H1 (cell line): ENCODE results near the gene NCK2. TPM values are rescaled to one million over a fixed set of nuclear protein-coding genes. Genes with fewer than 3 reads are reported as not detected.

Experiments used
- CTCF ChIA-PET: fragments of 300-600 bp; sonication (Branson Sonifier 250); formaldehyde crosslinking; loops from one replicate; lab custom pipeline; 2021; ENCODE audit not compliant: partially characterized antibody; lab: Charles Lee
- POLR2A ChIA-PET: fragments of 300-600 bp; sonication (Branson Sonifier 250); formaldehyde crosslinking; loops from one replicate; lab custom pipeline; 2021; ENCODE audit warnings: inconsistent platforms; ENCODE audit not compliant: partially characterized antibody; lab: Charles Lee
- DNase-seq, 2 experiments: peaks; one replicate each; pipeline versions ENCODE4 v3.0.0 to v3.0.0-alpha.2; 2010 to 2022; ENCODE audit warnings: low spot score in 2 of 2, low read depth in 1 of 2, mixed read lengths in 1 of 2
- FAIRE-seq: peaks from 2 replicates; lab custom pipeline; 2011; peaks lifted over from hg19 to GRCh38; lab: Jason Lieb, UNC
- H2AFZ ChIP-seq: 2 replicates; pipeline ENCODE4 v1.8.1; 2012; ENCODE audit warnings: low read length, inconsistent platforms
- H2AK5ac ChIP-seq: 2 replicates; pipeline ENCODE4 v1.6.1; 2013; ENCODE audit warnings: low read depth, low read length
- H2BK120ac ChIP-seq: replicated peaks from 2 replicates; pipeline ENCODE3; 2013; ENCODE audit warnings: low read depth, low read length, inconsistent platforms
- H2BK12ac ChIP-seq: 2 replicates; pipeline ENCODE4 v1.6.1; 2013; ENCODE audit warnings: low read depth, low read length
- H2BK15ac ChIP-seq: 2 replicates; pipeline ENCODE4 v1.6.1; 2013; ENCODE audit warnings: low read length
- H2BK20ac ChIP-seq: 2 replicates; pipeline ENCODE4 v1.6.1; 2013; ENCODE audit warnings: low read length
- H2BK5ac ChIP-seq: 2 replicates; pipeline ENCODE4 v1.6.1; 2013; ENCODE audit warnings: low read depth, low read length
- H3K14ac ChIP-seq: 2 replicates; pipeline ENCODE4 v1.6.1; 2013; ENCODE audit warnings: inconsistent platforms; ENCODE audit not compliant: insufficient read length
- H3K18ac ChIP-seq: 2 replicates; pipeline ENCODE4 v1.6.1; 2013; ENCODE audit warnings: low read length; ENCODE audit errors: extremely low read depth
- H3K23ac ChIP-seq: 2 replicates; pipeline ENCODE4 v1.6.1; 2013; ENCODE audit warnings: inconsistent platforms; ENCODE audit not compliant: insufficient read length
- H3K23me2 ChIP-seq: 2 replicates; pipeline ENCODE4 v1.6.1; 2013; ENCODE audit warnings: low read depth, low read length
- H3K27ac ChIP-seq: 2 replicates; pipeline ENCODE4 v1.6.1; 2011; ENCODE audit warnings: low read depth, low read length, inconsistent platforms
- H3K27me3 ChIP-seq, 4 experiments: replicated peaks in 1 of 4; 1 replicate in 1 of 4; 2 replicates in 3 of 4; pipeline versions ENCODE4 v1.6.1 to v1.8.1; 2011 to 2013; ENCODE audit warnings: low read length in 3 of 4, mild to moderate bottlenecking in 3 of 4, inconsistent platforms in 2 of 4, mixed read lengths in 2 of 4, moderate library complexity in 1 of 4; ENCODE audit not compliant: control insufficient read depth in 3 of 4, insufficient read depth in 3 of 4; ENCODE audit errors: extremely low read depth in 1 of 4
- H3K36me3 ChIP-seq, 4 experiments: 2 replicates each; pipeline versions ENCODE4 v1.6.1 to v1.8.1; 2011 to 2013; ENCODE audit warnings: mild to moderate bottlenecking in 4 of 4, low read length in 3 of 4, moderate library complexity in 2 of 4, control low read depth in 1 of 4, inconsistent platforms in 1 of 4; ENCODE audit not compliant: insufficient read depth in 4 of 4, control insufficient read depth in 2 of 4
- H3K4ac ChIP-seq: replicated peaks from 2 replicates; pipeline ENCODE3; 2013; ENCODE audit warnings: low read length, low read depth, mixed read lengths, inconsistent platforms; ENCODE audit not compliant: insufficient read length
- H3K4me1 ChIP-seq, 4 experiments: replicated peaks in 1 of 4; 1 replicate in 1 of 4; 2 replicates in 3 of 4; pipeline versions ENCODE4 v1.6.1 to v1.8.1; 2011 to 2013; ENCODE audit warnings: low read length in 3 of 4, inconsistent platforms in 2 of 4, mixed read lengths in 1 of 4; ENCODE audit not compliant: insufficient read depth in 4 of 4, control insufficient read depth in 3 of 4
- H3K4me2 ChIP-seq, 2 experiments: 2 replicates each; pipeline versions ENCODE4 v1.6.1 to v1.8.1; 2011 to 2013; ENCODE audit warnings: low read depth in 2 of 2, low read length in 2 of 2, control low read depth in 1 of 2, inconsistent platforms in 1 of 2, mild to moderate bottlenecking in 1 of 2; ENCODE audit not compliant: insufficient read depth in 1 of 2
- H3K4me3 ChIP-seq, 4 experiments: fragments of 200-600, 300-600 bp in 1 of 4; sonication (generic), shearing (Covaris generic), sonication (Bioruptor Twin) in 1 of 4; 2 replicates each; pipeline versions ENCODE4 v1.5.1 to v1.8.1; 2011 to 2016; ENCODE audit warnings: low read length in 4 of 4, low read depth in 3 of 4, control low read depth in 2 of 4, inconsistent platforms in 2 of 4, mild to moderate bottlenecking in 2 of 4, mixed read lengths in 1 of 4, moderate library complexity in 1 of 4; ENCODE audit not compliant: insufficient read depth in 2 of 4; ENCODE audit errors: extremely low read depth in 1 of 4
- H3K56ac ChIP-seq: replicated peaks from 2 replicates; pipeline ENCODE3; 2013; ENCODE audit warnings: low read depth, mild to moderate bottlenecking, mixed read lengths, low read length, inconsistent platforms; ENCODE audit not compliant: insufficient read length
- H3K79me1 ChIP-seq: 2 replicates; pipeline ENCODE4 v1.6.1; 2013; ENCODE audit warnings: low read depth, low read length, control low read depth
- H3K79me2 ChIP-seq, 2 experiments: 2 replicates each; pipeline versions ENCODE4 v1.6.1 to v1.8.1; 2012 to 2013; ENCODE audit warnings: low read length in 2 of 2, mild to moderate bottlenecking in 2 of 2, inconsistent platforms in 1 of 2; ENCODE audit not compliant: insufficient read depth in 2 of 2, control insufficient read depth in 1 of 2
- H3K9ac ChIP-seq, 4 experiments: replicated peaks in 1 of 4; 1 replicate in 1 of 4; 2 replicates in 3 of 4; pipeline versions ENCODE4 v1.6.1 to v1.8.1; 2011 to 2013; ENCODE audit warnings: low read depth in 3 of 4, low read length in 3 of 4, control low read depth in 2 of 4, mild to moderate bottlenecking in 2 of 4, moderate library complexity in 2 of 4, inconsistent platforms in 1 of 4; ENCODE audit errors: extremely low read depth in 1 of 4
- H3K9me3 ChIP-seq, 2 experiments: 2 replicates each; pipeline versions ENCODE4 v1.6.1 to v1.8.1; 2012 to 2013; ENCODE audit warnings: mild to moderate bottlenecking in 2 of 2, moderate library complexity in 2 of 2, control low read depth in 1 of 2, inconsistent platforms in 1 of 2, low read depth in 1 of 2, low read length in 1 of 2, mixed read lengths in 1 of 2; ENCODE audit not compliant: insufficient read depth in 2 of 2
- H4K20me1 ChIP-seq, 2 experiments: replicated peaks in 1 of 2; 2 replicates each; pipeline versions ENCODE3 to v1.8.1; 2011 to 2013; ENCODE audit warnings: inconsistent platforms in 2 of 2, low read length in 2 of 2, mild to moderate bottlenecking in 1 of 2; ENCODE audit not compliant: insufficient read depth in 2 of 2, control insufficient read depth in 1 of 2
- H4K5ac ChIP-seq: 2 replicates; pipeline ENCODE4 v1.6.1; 2013; ENCODE audit warnings: low read length, low read depth, mixed read lengths, inconsistent platforms; ENCODE audit not compliant: insufficient read length
- H4K8ac ChIP-seq: 2 replicates; pipeline ENCODE4 v1.8.0; 2013; ENCODE audit warnings: mild to moderate bottlenecking, moderate library complexity, low read length, inconsistent platforms; ENCODE audit not compliant: insufficient read depth; ENCODE audit errors: extremely low read depth
- H4K91ac ChIP-seq: replicated peaks from 2 replicates; pipeline ENCODE3; 2013; ENCODE audit warnings: low read length, mixed read lengths, inconsistent platforms; ENCODE audit not compliant: insufficient read length
- CEBPB ChIP-seq: IDR thresholded peaks from 2 replicates; pipeline ENCODE4 v1.6.1; 2012; ENCODE audit warnings: low read depth, low read length
- CHD2 ChIP-seq: IDR thresholded peaks from 2 replicates; pipeline ENCODE4 v1.6.1; 2012; ENCODE audit warnings: low read length, improper control_type of control experiment
- E2F6 ChIP-seq: IDR thresholded peaks from 2 replicates; pipeline ENCODE4 v1.6.1; 2012; ENCODE audit warnings: inconsistent platforms
- FOSL1 ChIP-seq: IDR thresholded peaks from 2 replicates; pipeline ENCODE4 v1.6.1; 2011; ENCODE audit warnings: mild to moderate bottlenecking, low read depth, low read length, moderate library complexity; ENCODE audit not compliant: insufficient read depth
- GABPA ChIP-seq: IDR thresholded peaks from 2 replicates; pipeline ENCODE4 v1.6.1; 2011; ENCODE audit warnings: mild to moderate bottlenecking, low read length, moderate library complexity, borderline replicate concordance; ENCODE audit not compliant: insufficient read depth
- NANOG ChIP-seq: IDR thresholded peaks from 2 replicates; pipeline ENCODE4 v1.6.1; 2011; ENCODE audit warnings: low read length, low read depth, mild to moderate bottlenecking, inconsistent platforms; ENCODE audit not compliant: insufficient read depth, poor library complexity, severe bottlenecking
- NRF1 ChIP-seq: IDR thresholded peaks from 2 replicates; pipeline ENCODE4 v1.6.1; 2011; ENCODE audit warnings: mild to moderate bottlenecking, low read depth, low read length, improper control_type of control experiment
- POLR2A ChIP-seq, 2 experiments: IDR thresholded peaks; 1 replicate in 1 of 2; 2 replicates in 1 of 2; pipeline ENCODE4 v1.6.1; 2011; ENCODE audit warnings: low read depth in 2 of 2, low read length in 2 of 2, mild to moderate bottlenecking in 2 of 2; ENCODE audit errors: control extremely low read depth in 1 of 2
- RBBP5 ChIP-seq: IDR thresholded peaks from 2 replicates; pipeline ENCODE4 v1.7.1; 2012; ENCODE audit warnings: low read depth, mild to moderate bottlenecking, inconsistent platforms, low read length, moderate library complexity, borderline replicate concordance
- RNF2 ChIP-seq: fragments of 200-900, 300-1000 bp; sonication (generic); IDR thresholded peaks from 2 replicates; pipeline ENCODE4 v1.7.1; 2016; ENCODE audit warnings: borderline replicate concordance, low read depth, mild to moderate bottlenecking, antibody characterized with exemption, low read length; ENCODE audit not compliant: poor library complexity, severe bottlenecking; ENCODE audit errors: missing control alignments
- SAP30 ChIP-seq: fragments of 300-600 bp; sonication (generic); IDR thresholded peaks from 2 replicates; pipeline ENCODE4 v1.7.1; 2012; ENCODE audit warnings: low read length, moderate library complexity, mild to moderate bottlenecking, inconsistent platforms; ENCODE audit not compliant: insufficient read depth, insufficient replicate concordance
- YY1 ChIP-seq: IDR thresholded peaks from 2 replicates; pipeline ENCODE4 v1.6.1; 2011; ENCODE audit warnings: low read depth, mild to moderate bottlenecking, low read length
- WGBS, 2 experiments: shearing (Covaris generic) in 1 of 2; methylation state at CpG; one replicate each; pipeline versions ENCODE4 v1.1.6 to v1.1.7; 2013 to 2015; ENCODE audit warnings: low lambda C conversion rate in 2 of 2, mixed read lengths in 2 of 2, inconsistent platforms in 1 of 2, low coverage in 1 of 2, missing lambda C conversion rate in 1 of 2; ENCODE audit not compliant: insufficient replicate concordance in 2 of 2, insufficient coverage in 1 of 2, insufficient read length in 1 of 2; ENCODE audit errors: extremely low coverage in 1 of 2, missing lambda C conversion rate in 1 of 2; 5-methylcytosine and 5-hydroxymethylcytosine counted together
- polyA plus RNA-seq, 7 experiments: library from polyadenylated mRNA; depleted of rRNA in 3 of 7; stranded (reverse) in 5 of 7; unstranded in 2 of 7; fragments of >200 nt in 5 of 7; fragments of 200-250 nt in 2 of 7; gene quantifications; 1 replicate in 5 of 7; 2 replicates in 1 of 7; 4 replicates in 1 of 7; pipeline versions ENCODE4 v1.2.1 to v1.2.3, GENCODE V29; 2011 to 2013; ENCODE audit warnings: missing spikeins in 2 of 7, mixed read lengths in 2 of 7
- total RNA-seq: library from RNA; stranded (reverse); fragmentation: NEBNext Ultra II Directional; extraction: Animal tissue kit (Norgen Biotek cat#: 25700); gene quantifications from 2 replicates; pipeline ENCODE4 v1.2.1, GENCODE V29; 2021
- TF ChIP-seq, protein P1 (sequence below): IDR thresholded peaks from 2 replicates; pipeline ENCODE4 v1.6.1; 2012; ENCODE audit warnings: inconsistent platforms

NCK2 gene
- total and polyA plus RNA-seq, 2 of the 8 experiments (the other 6 are each of a cell fraction or from before 2014, with no cell fraction given) = 30.3 to 65.7 TPM

DNA sequence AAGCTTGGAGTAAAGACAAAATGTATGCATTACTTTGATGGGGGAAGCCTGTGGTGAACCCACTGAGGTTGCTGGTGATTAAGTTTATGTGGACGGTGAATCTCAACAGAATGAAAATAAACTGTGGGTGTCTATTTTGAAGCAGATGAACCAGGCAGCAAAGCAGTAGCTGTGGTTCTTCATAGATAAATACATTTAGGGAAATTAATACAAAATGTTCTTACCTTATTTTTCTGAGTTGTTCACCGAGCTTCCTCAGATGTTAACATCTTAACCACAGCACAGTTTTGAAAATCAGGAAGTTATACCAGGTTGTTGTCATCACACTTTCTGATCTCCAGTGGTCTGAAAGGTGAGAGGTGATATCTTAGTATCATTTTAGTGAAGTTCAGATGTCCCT lies 53.9 kb downstream of the NCK2 start:
- no peak overlapping the region for H3K14ac ChIP-seq
- no peak overlapping the region for H3K18ac ChIP-seq
- ChIA-PET POLR2A (no interaction called here), CTCF (interaction anchor here (1.1 to 2.6 kb wide), 4 partner anchors 8 to 286 kb away, joined by 3 to 9 read pairs (median 4); no protein-coding TSS in a partner anchor)
- H3K23me2 ChIP-seq = no peaks in the 10 kb centered on the region
- WGBS, 2 experiments = 91% methylated on average over 2 of the region's 2 CpGs; no CpG with 5 or more reads in 1 of the 2 experiments
- peaks cover 10 to 99% of the 10 kb centered on the region in 2 experiments for H3K79me2 ChIP-seq
- no peak overlapping the region for H2BK120ac ChIP-seq
- no peak overlapping the region for H3K4me2 ChIP-seq
- no peaks in the 10 kb centered on the region for H3K27me3 ChIP-seq
- H3K27ac ChIP-seq = no peak overlapping the region
- H3K4me3 ChIP-seq = no peak overlapping the region
- DNase-seq (no peak), FAIRE-seq (no peak)
- no peak overlapping the region for H2BK12ac ChIP-seq
- no peak overlapping the region for H2AFZ ChIP-seq
- H3K4ac ChIP-seq = no peak overlapping the region
- no peak overlapping the region for H2BK20ac ChIP-seq
- H3K9ac ChIP-seq = no peak overlapping the region
- H2BK15ac ChIP-seq = no peak overlapping the region
- H3K4me1 ChIP-seq = peaks cover 3 to 24% (median 12%) of the 10 kb centered on the region in 4 experiments
- H3K9me3 ChIP-seq = no peaks in the 10 kb centered on the region
- H4K5ac ChIP-seq = no peak overlapping the region
- peaks cover 7 to 16% of the 10 kb centered on the region in 2 experiments for H4K20me1 ChIP-seq
- H4K91ac ChIP-seq = no peak overlapping the region
- no peak overlapping the region for H2AK5ac ChIP-seq
- H3K79me1 ChIP-seq = peaks cover 19% of the 10 kb centered on the region; the same call in 1 of the 2 replicates
- no peak overlapping the region for H4K8ac ChIP-seq
- no peak overlapping the region for H3K56ac ChIP-seq
- no peak overlapping the region for H2BK5ac ChIP-seq
- no peak overlapping the region for H3K23ac ChIP-seq
- no peaks in the 10 kb centered on the region for H3K36me3 ChIP-seq
- TF ChIP-seq SAP30 (no peak), CHD2 (no peak), E2F6 (no peak), CEBPB (no peak), NANOG (no peak), RNF2 (no peak), POLR2A (IDR thresholded peaks at IDR 0.05; ENCODE audit: control extremely low read depth in 1 of 2, low read depth in 2 of 2, low read length in 2 of 2) (no peak), FOSL1 (no peak), RBBP5 (no peak), GABPA (no peak), NRF1 (no peak), YY1 (no peak)
- TF ChIP-seq, protein P1, sequence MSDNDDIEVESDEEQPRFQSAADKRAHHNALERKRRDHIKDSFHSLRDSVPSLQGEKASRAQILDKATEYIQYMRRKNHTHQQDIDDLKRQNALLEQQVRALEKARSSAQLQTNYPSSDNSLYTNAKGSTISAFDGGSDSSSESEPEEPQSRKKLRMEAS = no peak
